Thyroid gland (tissue), 4 donors: ENCODE results near the gene HDGFL2. TPM values are rescaled to one million over a fixed set of nuclear protein-coding genes. Genes with fewer than 3 reads are reported as not detected.

Experiments
- DNase-seq, 2 donors: peaks; one replicate each; pipeline ENCODE4 v3.0.0-alpha.2; 2019
- H3K27ac ChIP-seq, 3 donors: fragments of 200-600 bp; sonication (generic); 1 replicate in 2 of 3; 2 replicates in 1 of 3; pipeline ENCODE4 v1.5.1; 2016 to 2019; ENCODE audit warnings: mild to moderate bottlenecking in 1 of 3, moderate library complexity in 1 of 3
- H3K27me3 ChIP-seq: fragments of 200-600 bp; sonication (generic); one replicate; pipeline ENCODE4 v1.5.1; 2019
- H3K36me3 ChIP-seq, 2 donors: fragments of 200-600 bp; sonication (generic); one replicate each; pipeline ENCODE4 v1.5.1; 2016 to 2019
- H3K4me1 ChIP-seq, 2 donors: fragments of 200-600 bp; sonication (generic); one replicate each; pipeline ENCODE4 v1.5.1; 2017 to 2019
- H3K4me3 ChIP-seq, 3 donors: fragments of 200-600 bp; sonication (generic); replicated peaks in 1 of 3; 1 replicate in 2 of 3; 2 replicates in 1 of 3; pipeline ENCODE4 v1.5.1; 2016; ENCODE audit warnings: mild to moderate bottlenecking in 1 of 3
- H3K9me3 ChIP-seq: fragments of 200-600 bp; sonication (generic); one replicate; pipeline ENCODE4 v1.5.1; 2017
- CTCF ChIP-seq, 6 experiments: fragments of 200-600 bp in 3 of 6; fragments of 450-650 bp in 3 of 6; sonication (generic) in 3 of 6; IDR thresholded peaks; one replicate each; pipeline ENCODE4 v1.5.1; 2016 to 2019; ENCODE audit warnings: antibody characterized with exemption in 6 of 6, mild to moderate bottlenecking in 2 of 6, inconsistent platforms in 1 of 6, moderate library complexity in 1 of 6
- POLR2A ChIP-seq, 2 donors: fragments of 450-650 bp; IDR thresholded peaks; one replicate each; pipeline ENCODE4 v1.6.1; 2017; ENCODE audit warnings: antibody characterized with exemption in 2 of 2, mild to moderate bottlenecking in 2 of 2, moderate library complexity in 1 of 2
- WGBS, 2 donors: methylation state at CpG; one replicate each; pipeline ENCODE4 v1.1.5; 2017; 5-methylcytosine and 5-hydroxymethylcytosine counted together
- intact Hi-C: fragments of 100-400 bp; cut with DNase I; formaldehyde crosslinking; loops from one replicate; pipeline ENCODE4 v1.15.1; 2023
- total RNA-seq, 4 donors: library from RNA; depleted of rRNA; stranded (reverse); fragments of >200 nt; gene quantifications; one replicate each; pipeline ENCODE4 v1.2.3, GENCODE V29; 2016

Gene HDGFL2
- total RNA-seq, 4 donors from 2014 or later = 26.5 to 42.3 (median 28.4) TPM

GRCh38 chr19:4502282-4503131 is 30.4 kb downstream of the HDGFL2 start:
- TF ChIP-seq CTCF (IDR thresholded peaks at IDR 0.05) (no peak), POLR2A (IDR thresholded peaks at IDR 0.05) (no peak)

GRCh38 chr19:4503132-4503824 is 31.2 kb downstream of the HDGFL2 start:
- no peak for TF ChIP-seq CTCF (IDR thresholded peaks at IDR 0.05)
- Histone ChIP-seq H3K9me3 (no peaks in the 10 kb centered on the region), H3K27ac (no peak overlapping the region), H3K36me3 (peaks cover 37% of the 10 kb centered on the region in 2 donors), H3K27me3 (no peaks in the 10 kb centered on the region), H3K4me3 (no peak overlapping the region), H3K4me1 (no peaks in the 10 kb centered on the region)
- intact Hi-C loops = no loop called here
- WGBS, 2 donors = 80 to 92% methylated on average over 1 to 15 of the region's 25 CpGs
- DNase-seq = no peak

More at GRCh38 chr19:4502282-4503131, 30.4 kb downstream of the HDGFL2 start:
- Histone ChIP-seq H3K27ac (no peak overlapping the region), H3K36me3 (peaks cover 44 to 45% of the 10 kb centered on the region in 2 donors), H3K4me3 (no peak overlapping the region), H3K9me3 (no peaks in the 10 kb centered on the region), H3K4me1 (no peaks in the 10 kb centered on the region), H3K27me3 (no peaks in the 10 kb centered on the region)
- DNase-seq = no peak
- intact Hi-C loops = no loop called here
- 80 to 91% methylated on average over 22 to 37 of the region's 37 CpGs for WGBS, 2 donors

- H3K9me3 ChIP-seq = no peaks in the 10 kb centered on the region
- H3K27me3 ChIP-seq = no peaks in the 10 kb centered on the region
- WGBS, 2 donors = 90 to 95% methylated on average over 9 to 10 of the region's 10 CpGs
- TF ChIP-seq CTCF (IDR thresholded peaks at IDR 0.05) = no peak
- no peak for TF ChIP-seq POLR2A (IDR thresholded peaks at IDR 0.05)
- intact Hi-C loops = no loop called here
- H3K4me3 ChIP-seq = no peak overlapping the region
- H3K4me1 ChIP-seq = no peaks in the 10 kb centered on the region
- peaks cover 32% of the 10 kb centered on the region in 2 donors for H3K36me3 ChIP-seq
- H3K27ac ChIP-seq = no peak overlapping the region
- no peak for DNase-seq
These were observed 31.7 kb downstream of the HDGFL2 start for GRCh38 chr19:4503825-4504170.

GRCh38 chr19:4504297-4504701 is 32.2 kb downstream of the HDGFL2 start:
- 86 to 90% methylated on average over 2 to 9 of the region's 23 CpGs for WGBS, 2 donors
- Histone ChIP-seq H3K27me3 (no peaks in the 10 kb centered on the region), H3K4me3 (no peak overlapping the region), H3K36me3 (peaks cover 29% of the 10 kb centered on the region in 2 donors), H3K4me1 (no peaks in the 10 kb centered on the region), H3K9me3 (no peaks in the 10 kb centered on the region), H3K27ac (no peak overlapping the region)
- no peak for TF ChIP-seq CTCF (IDR thresholded peaks at IDR 0.05)
- TF ChIP-seq POLR2A (IDR thresholded peaks at IDR 0.05) = no peak
- intact Hi-C loops = no loop called here
- DNase-seq = no peak
